Sigmoid colon (tissue), 7 donors: Measurements from ENCODE around the gene CFAP100. TPM values are rescaled to one million over a fixed set of nuclear protein-coding genes. Genes with fewer than 3 reads are reported as not detected.

Experiments
- DNase-seq: peaks from one replicate; pipeline ENCODE4 v3.0.0-alpha.2; 2019
- H3K27ac ChIP-seq, 4 donors: fragments of 200-600 bp; sonication (generic); one replicate each; pipeline ENCODE4 v1.5.1; 2016 to 2019; ENCODE audit warnings: mild to moderate bottlenecking in 1 of 4
- H3K27me3 ChIP-seq, 3 donors: fragments of 200-600 bp; sonication (generic); one replicate each; pipeline ENCODE4 v1.5.1; 2019; ENCODE audit warnings: mild to moderate bottlenecking in 1 of 3
- H3K36me3 ChIP-seq, 4 donors: fragments of 200-600 bp; sonication (generic); one replicate each; pipeline ENCODE4 v1.5.1; 2016 to 2019
- H3K4me1 ChIP-seq, 4 donors: fragments of 200-600 bp; sonication (generic); one replicate each; pipeline ENCODE4 v1.5.1; 2017 to 2019
- H3K4me3 ChIP-seq, 4 donors: fragments of 200-600 bp; sonication (generic); one replicate each; pipeline ENCODE4 v1.5.1; 2017 to 2019; ENCODE audit warnings: mild to moderate bottlenecking in 2 of 4, moderate library complexity in 1 of 4
- H3K9me3 ChIP-seq, 4 donors: fragments of 200-600 bp in 3 of 4; sonication (generic) in 3 of 4; one replicate each; pipeline versions ENCODE4 v1.5.1 to v1.6.1; 2013 to 2019
- EP300 ChIP-seq, 4 donors: sonication (generic); formaldehyde crosslinking; IDR thresholded peaks; one replicate each; pipeline ENCODE4 v1.6.1; 2017; ENCODE audit warnings: antibody characterized with exemption in 4 of 4
- POLR2A ChIP-seq, 2 donors: fragments of 450-650 bp; IDR thresholded peaks; one replicate each; pipeline ENCODE4 v1.6.1; 2016; ENCODE audit warnings: antibody characterized with exemption in 2 of 2, mild to moderate bottlenecking in 2 of 2, moderate library complexity in 2 of 2
- POLR2AphosphoS5 ChIP-seq, 4 donors: sonication (generic); formaldehyde crosslinking; IDR thresholded peaks; one replicate each; pipeline ENCODE4 v1.6.1; 2017; ENCODE audit warnings: antibody characterized with exemption in 4 of 4
- WGBS, 2 donors: extraction: QIAGEN DNeasy Blood & Tissue Kit; methylation state at CpG; one replicate each; pipeline ENCODE4 v1.1.7; 2013; 5-methylcytosine and 5-hydroxymethylcytosine counted together
- intact Hi-C: fragments of 100-400 bp; cut with DNase I; formaldehyde crosslinking; loops from one replicate; pipeline ENCODE4 v1.15.1; 2023
- polyA plus RNA-seq, 3 donors: library from polyadenylated mRNA; stranded (reverse); fragments of 200-250 nt; gene quantifications; one replicate each; pipeline ENCODE4 v1.2.3, GENCODE V29; 2013
- total RNA-seq, 4 donors: library from RNA; depleted of rRNA; stranded (reverse); fragments of >200 nt; gene quantifications; one replicate each; pipeline ENCODE4 v1.1.0, GENCODE V29; 2016
- TF ChIP-seq, protein P1 (sequence below), 4 experiments: fragments of 450-650 bp in 3 of 4; fragments of 200-600 bp in 1 of 4; IDR thresholded peaks; one replicate each; pipeline ENCODE4 v1.5.1; 2016 to 2019; ENCODE audit warnings: antibody characterized with exemption in 4 of 4, mild to moderate bottlenecking in 3 of 4, moderate library complexity in 2 of 4
- donor health status: healthy with polysubstance abuse.
- donor health status: Bipolar disorder and iron deficiency.
- donor health status: healthy.

The CFAP100 gene
- total and polyA plus RNA-seq, 7 donors: not detected

DNA sequence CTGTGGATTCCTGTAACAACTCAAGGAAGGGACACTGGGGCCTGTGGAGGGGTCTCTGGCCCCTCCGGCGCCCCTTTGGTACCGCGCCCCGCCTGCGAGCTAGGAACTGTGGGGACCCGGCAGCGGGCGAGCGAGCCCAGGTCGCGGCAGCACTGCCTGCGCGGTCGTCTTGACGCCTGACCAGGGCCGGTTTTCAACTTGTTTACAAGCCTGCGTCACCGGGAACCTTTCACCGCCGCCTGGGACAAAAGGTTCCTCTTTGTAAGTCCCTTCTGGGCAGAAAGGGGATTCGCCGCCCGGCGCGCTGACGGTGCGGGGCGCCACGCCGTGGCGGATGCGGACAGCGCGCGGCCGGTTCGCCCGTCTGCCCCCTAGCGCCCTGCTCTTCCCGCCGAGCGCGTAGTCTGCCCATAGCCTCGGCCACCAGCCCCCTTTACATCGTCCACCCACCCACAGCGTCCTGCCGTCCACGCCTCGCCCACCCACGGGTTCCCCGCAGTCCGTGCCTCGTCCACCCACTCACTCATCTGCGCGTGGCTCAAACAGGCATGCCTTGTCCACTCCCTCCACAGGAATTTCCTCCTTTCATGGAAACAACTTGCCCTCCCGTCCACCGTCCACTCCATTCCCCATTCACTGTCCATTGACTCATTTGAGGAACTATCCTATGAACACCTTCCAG is 5.5 kb upstream of the CFAP100 start:
- peak; percentile 78 to 88 (median 82) for TF ChIP-seq POLR2AphosphoS5 (IDR thresholded peaks at IDR 0.05)
- peak in 3 of 4 donors; percentile 80 to 96 (median 80) for TF ChIP-seq EP300 (IDR thresholded peaks at IDR 0.05)
- TF ChIP-seq, protein P1, sequence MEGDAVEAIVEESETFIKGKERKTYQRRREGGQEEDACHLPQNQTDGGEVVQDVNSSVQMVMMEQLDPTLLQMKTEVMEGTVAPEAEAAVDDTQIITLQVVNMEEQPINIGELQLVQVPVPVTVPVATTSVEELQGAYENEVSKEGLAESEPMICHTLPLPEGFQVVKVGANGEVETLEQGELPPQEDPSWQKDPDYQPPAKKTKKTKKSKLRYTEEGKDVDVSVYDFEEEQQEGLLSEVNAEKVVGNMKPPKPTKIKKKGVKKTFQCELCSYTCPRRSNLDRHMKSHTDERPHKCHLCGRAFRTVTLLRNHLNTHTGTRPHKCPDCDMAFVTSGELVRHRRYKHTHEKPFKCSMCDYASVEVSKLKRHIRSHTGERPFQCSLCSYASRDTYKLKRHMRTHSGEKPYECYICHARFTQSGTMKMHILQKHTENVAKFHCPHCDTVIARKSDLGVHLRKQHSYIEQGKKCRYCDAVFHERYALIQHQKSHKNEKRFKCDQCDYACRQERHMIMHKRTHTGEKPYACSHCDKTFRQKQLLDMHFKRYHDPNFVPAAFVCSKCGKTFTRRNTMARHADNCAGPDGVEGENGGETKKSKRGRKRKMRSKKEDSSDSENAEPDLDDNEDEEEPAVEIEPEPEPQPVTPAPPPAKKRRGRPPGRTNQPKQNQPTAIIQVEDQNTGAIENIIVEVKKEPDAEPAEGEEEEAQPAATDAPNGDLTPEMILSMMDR (IDR thresholded peaks at IDR 0.05): peak; percentile 92 to 100 (median 99)
- peak; percentile 36 to 43 for TF ChIP-seq POLR2A (IDR thresholded peaks at IDR 0.05)
- H3K4me1 ChIP-seq: peaks cover 0 to 14% (median 9%) of the 10 kb centered on the region in 4 donors
- no peaks in the 10 kb centered on the region for H3K36me3 ChIP-seq
- intact Hi-C loops: loop anchor here (1.0 to 5.0 kb wide), 5 partner anchors 32 to 254 kb away; partner anchors contain the start of genes KLF15 and ZXDC
- peak overlapping the region; percentile 70 to 82 (median 80) for H3K27ac ChIP-seq
- no peaks in the 10 kb centered on the region for H3K9me3 ChIP-seq
- peak overlapping the region; percentile 9 to 49 (median 46) for H3K4me3 ChIP-seq
- 1 to 3% methylated on average over 58 of the region's 58 CpGs for WGBS, 2 donors
- H3K27me3 ChIP-seq: no peaks in the 10 kb centered on the region
- DNase-seq: peak; percentile 99

DNA sequence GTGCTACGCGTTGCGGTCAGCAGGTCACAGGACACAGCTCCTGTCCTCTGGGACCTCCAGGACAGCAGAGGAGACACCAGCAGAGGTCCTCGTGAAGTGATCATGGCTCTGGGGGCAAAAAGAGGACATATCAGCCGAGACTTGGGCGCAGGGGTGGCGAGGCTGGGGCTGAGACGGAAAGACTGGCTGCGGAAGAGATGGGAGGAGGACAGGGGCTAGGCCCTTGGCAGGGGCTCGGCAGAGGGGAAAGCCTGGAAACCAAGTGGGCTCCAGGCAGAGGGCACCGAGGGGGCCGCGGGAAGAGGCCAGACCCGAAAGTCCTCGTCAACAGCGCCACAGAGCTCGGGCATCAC is 4.9 kb upstream of the CFAP100 start:
- H3K4me3 ChIP-seq: no peak overlapping the region
- H3K27ac ChIP-seq: peak overlapping the region in 3 of 4 donors; percentile 70 to 82 (median 81)
- no peaks in the 10 kb centered on the region for H3K36me3 ChIP-seq
- DNase-seq: peak; percentile 62
- peaks cover 0 to 4% (median 0%) of the 10 kb centered on the region in 3 donors for H3K27me3 ChIP-seq
- TF ChIP-seq EP300 (IDR thresholded peaks at IDR 0.05) (no peak), POLR2AphosphoS5 (IDR thresholded peaks at IDR 0.05) (no peak), POLR2A (IDR thresholded peaks at IDR 0.05) (no peak)
- TF ChIP-seq, protein P1 (IDR thresholded peaks at IDR 0.05): no peak
- 54 to 67% methylated on average over 17 of the region's 17 CpGs for WGBS, 2 donors
- H3K9me3 ChIP-seq: no peaks in the 10 kb centered on the region
- intact Hi-C loops: loop anchor here (1.0 to 5.0 kb wide), 5 partner anchors 33 to 255 kb away; partner anchors contain the start of genes KLF15 and ZXDC
- peaks cover 0 to 19% (median 13%) of the 10 kb centered on the region in 4 donors for H3K4me1 ChIP-seq

DNA sequence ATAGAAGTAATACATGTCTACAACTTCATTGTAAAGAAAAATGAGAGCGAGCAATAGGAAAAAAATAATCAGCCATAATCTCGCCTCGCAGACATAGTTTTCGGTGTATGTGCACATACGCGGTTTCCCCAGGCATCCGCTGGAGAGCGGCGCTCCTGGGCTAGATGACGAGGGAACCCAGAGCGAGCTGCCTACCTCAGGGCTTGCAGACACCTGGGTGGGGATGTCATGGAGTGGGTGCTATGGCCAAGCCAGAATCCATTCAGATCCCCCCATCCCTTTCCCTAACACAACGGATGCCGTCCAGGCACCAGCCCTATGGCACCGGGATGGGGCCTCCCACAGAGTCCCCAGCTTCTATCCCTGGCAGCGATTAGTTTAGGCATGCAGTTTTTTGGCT is 4.5 kb upstream of the CFAP100 start:
- peaks cover 0 to 8% (median 0%) of the 10 kb centered on the region in 3 donors for H3K27me3 ChIP-seq
- H3K36me3 ChIP-seq: no peaks in the 10 kb centered on the region
- WGBS, 2 donors: 92 to 93% methylated on average over 15 of the region's 15 CpGs
- DNase-seq: peak; percentile 61
- no peak overlapping the region for H3K27ac ChIP-seq
- peaks cover 0 to 23% (median 18%) of the 10 kb centered on the region in 4 donors for H3K4me1 ChIP-seq
- intact Hi-C loops: no loop called here
- no peak for TF ChIP-seq EP300 (IDR thresholded peaks at IDR 0.05)
- TF ChIP-seq POLR2A (IDR thresholded peaks at IDR 0.05): no peak
- TF ChIP-seq, protein P1 (IDR thresholded peaks at IDR 0.05): no peak
- no peak for TF ChIP-seq POLR2AphosphoS5 (IDR thresholded peaks at IDR 0.05)
- H3K9me3 ChIP-seq: no peaks in the 10 kb centered on the region
- H3K4me3 ChIP-seq: no peak overlapping the region

DNA sequence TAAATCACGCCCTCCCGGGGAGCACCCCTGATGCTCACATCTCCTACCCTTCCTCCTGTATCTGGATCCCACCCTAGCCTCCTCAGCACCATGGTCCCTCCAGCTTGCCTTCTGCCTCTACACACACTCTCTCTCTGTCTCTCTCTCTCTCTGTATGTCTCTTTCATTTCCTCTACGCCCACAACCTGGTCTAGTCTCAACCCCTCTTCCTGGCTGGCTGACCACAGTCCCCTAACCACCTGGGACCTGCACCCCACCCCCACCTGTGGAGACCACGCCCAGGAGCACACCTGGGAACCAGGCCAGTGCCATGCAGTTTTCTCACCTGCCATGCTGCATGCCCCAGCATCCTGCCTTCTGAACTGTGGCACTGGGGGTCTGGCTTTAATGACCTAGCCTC is 4.0 kb upstream of the CFAP100 start:
- intact Hi-C loops: no loop called here
- TF ChIP-seq POLR2AphosphoS5 (IDR thresholded peaks at IDR 0.05): no peak
- no peak for TF ChIP-seq POLR2A (IDR thresholded peaks at IDR 0.05)
- TF ChIP-seq, protein P1 (IDR thresholded peaks at IDR 0.05): no peak
- no peak for TF ChIP-seq EP300 (IDR thresholded peaks at IDR 0.05)
- H3K4me1 ChIP-seq: peaks cover 0 to 23% (median 18%) of the 10 kb centered on the region in 4 donors
- H3K4me3 ChIP-seq: no peak overlapping the region
- WGBS, 2 donors: 58 to 71% methylated on average over 4 of the region's 4 CpGs
- no peak overlapping the region for H3K27ac ChIP-seq
- no peaks in the 10 kb centered on the region for H3K9me3 ChIP-seq
- peaks cover 0 to 9% (median 0%) of the 10 kb centered on the region in 3 donors for H3K27me3 ChIP-seq
- no peaks in the 10 kb centered on the region for H3K36me3 ChIP-seq
- peak; percentile 54 for DNase-seq
